Measurements from ENCODE around the gene MAP2.

- TF ChIP-seq POLR2A (IDR thresholded peaks at IDR 0.05) = no peak
- TF ChIP-seq, protein P1, sequence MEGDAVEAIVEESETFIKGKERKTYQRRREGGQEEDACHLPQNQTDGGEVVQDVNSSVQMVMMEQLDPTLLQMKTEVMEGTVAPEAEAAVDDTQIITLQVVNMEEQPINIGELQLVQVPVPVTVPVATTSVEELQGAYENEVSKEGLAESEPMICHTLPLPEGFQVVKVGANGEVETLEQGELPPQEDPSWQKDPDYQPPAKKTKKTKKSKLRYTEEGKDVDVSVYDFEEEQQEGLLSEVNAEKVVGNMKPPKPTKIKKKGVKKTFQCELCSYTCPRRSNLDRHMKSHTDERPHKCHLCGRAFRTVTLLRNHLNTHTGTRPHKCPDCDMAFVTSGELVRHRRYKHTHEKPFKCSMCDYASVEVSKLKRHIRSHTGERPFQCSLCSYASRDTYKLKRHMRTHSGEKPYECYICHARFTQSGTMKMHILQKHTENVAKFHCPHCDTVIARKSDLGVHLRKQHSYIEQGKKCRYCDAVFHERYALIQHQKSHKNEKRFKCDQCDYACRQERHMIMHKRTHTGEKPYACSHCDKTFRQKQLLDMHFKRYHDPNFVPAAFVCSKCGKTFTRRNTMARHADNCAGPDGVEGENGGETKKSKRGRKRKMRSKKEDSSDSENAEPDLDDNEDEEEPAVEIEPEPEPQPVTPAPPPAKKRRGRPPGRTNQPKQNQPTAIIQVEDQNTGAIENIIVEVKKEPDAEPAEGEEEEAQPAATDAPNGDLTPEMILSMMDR (IDR thresholded peaks at IDR 0.05) = no peak
- no peak for TF ChIP-seq POLR2AphosphoS5 (IDR thresholded peaks at IDR 0.05)
Observed at GRCh38 chr2:209685340-209685739, 261.5 kb downstream of the MAP2 start.
